Islet precursor cell (in vitro differentiated cells): ENCODE results near the gene ERN1.
A peak's percentile ranks its signal among the peaks of the same experiment; 100 is the strongest.
"Not testable (repeated sequence)": the region's sequence is repeated elsewhere in the genome, so short reads cannot be mapped to it uniquely, and the experiment has no call there.

Source experiments
- DNase-seq: peaks from one replicate; pipeline ENCODE4 v3.0.0-alpha.2; 2018

The ERN1 gene

GRCh38 chr17:64129765-64130558 lies at the start of gene ERN1:
TSS of gene ERN1 (minus strand) at chr17:64130144. CDS start at chr17:64130029, 115 bp downstream.
- DNase-seq = peak; percentile 98

GRCh38 chr17:64179024-64179423 lies 49.1 kb upstream of the ERN1 start:
- not testable (repeated sequence) for DNase-seq

DNA sequence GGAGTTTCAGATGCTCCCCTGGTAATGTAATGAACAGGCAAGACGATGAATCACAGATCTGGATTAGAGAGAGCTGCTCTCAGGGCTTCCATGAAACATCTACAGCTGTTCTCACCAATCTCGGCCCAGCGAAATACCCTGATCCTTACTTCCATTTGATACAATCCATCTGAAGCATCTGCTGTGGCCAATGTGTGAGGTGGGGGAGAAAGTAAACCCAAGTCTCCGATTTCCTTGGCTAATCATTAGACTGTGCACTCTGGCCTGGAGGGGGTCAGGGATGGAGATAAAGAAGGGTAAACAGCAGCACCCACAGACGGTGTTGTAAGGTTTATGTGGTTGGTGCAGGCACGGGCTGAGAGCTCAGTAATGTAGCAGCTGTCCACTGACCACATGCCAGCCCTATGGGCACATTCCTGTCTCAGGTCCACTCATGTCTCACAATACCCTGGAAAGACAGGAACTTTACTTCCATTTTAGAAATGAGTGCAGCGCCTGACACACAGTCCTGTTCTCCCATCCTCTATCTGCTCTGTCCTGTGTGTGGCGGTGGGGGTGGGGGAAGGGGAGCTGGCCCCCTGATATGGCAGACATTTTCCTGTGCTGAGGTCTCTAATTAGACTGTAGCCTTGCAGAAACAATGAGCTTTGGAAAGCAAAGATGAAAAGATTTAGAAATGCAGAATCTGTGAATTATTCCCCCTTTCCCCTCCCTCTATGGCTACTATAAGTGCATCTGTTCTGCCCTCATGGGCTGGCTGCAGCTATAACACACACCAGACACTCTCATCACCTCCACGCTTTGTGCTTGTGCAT lies 48.3 kb upstream of the ERN1 start:
- DNase-seq = no peak

DNA sequence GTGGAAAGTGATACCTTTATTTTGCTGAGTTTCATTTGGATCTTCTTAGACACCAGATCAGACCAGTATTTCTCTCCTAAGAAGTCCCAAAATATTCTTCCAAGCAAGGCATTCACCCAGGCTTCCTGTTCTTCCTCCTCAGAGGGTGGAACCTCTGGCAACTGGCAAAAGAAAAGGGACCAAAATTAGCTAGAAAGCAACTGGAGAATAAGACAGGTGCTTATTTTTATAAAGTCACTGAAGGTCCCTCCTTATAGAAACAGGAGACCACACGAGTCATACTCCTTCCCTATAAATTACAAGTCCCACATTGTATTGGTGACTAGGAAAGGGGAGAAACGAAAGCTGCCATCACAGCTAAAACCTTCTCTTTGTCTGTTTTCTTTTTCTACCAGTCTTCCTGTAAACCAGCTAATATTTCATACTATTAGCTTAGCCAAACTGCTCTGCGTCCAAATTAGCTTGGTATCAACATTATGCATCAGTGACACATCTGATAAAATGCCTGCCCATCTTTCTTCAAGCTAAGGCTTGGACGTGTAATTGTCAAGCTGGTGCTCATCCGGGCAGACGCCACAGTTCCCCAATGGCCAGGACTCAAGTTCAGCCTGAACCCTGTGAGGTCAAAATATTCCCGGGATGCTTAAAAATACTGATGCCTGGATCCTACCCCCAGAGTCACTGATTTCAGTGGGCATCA lies 47.5 kb upstream of the ERN1 start:
- no peak for DNase-seq

DNA sequence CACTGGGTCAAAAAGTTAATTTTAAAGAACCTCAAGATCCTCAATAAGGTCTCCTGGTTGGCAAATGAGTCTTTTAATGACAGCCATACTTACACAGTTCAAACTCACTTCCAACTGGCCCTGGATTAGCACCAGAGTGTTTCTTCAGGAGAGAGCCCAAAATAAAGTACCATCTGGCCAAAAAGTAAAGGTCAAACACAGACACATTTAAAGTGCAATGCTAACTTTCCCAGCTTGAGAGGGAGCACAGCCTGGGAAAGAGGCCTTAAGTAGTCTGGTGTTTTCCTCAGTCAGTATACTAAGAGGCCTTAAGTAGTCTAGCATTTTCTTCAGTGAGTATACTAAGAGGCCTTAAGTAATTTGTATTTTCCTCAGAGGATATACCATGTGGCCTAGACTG lies 46.6 kb upstream of the ERN1 start:
- no peak for DNase-seq

DNA sequence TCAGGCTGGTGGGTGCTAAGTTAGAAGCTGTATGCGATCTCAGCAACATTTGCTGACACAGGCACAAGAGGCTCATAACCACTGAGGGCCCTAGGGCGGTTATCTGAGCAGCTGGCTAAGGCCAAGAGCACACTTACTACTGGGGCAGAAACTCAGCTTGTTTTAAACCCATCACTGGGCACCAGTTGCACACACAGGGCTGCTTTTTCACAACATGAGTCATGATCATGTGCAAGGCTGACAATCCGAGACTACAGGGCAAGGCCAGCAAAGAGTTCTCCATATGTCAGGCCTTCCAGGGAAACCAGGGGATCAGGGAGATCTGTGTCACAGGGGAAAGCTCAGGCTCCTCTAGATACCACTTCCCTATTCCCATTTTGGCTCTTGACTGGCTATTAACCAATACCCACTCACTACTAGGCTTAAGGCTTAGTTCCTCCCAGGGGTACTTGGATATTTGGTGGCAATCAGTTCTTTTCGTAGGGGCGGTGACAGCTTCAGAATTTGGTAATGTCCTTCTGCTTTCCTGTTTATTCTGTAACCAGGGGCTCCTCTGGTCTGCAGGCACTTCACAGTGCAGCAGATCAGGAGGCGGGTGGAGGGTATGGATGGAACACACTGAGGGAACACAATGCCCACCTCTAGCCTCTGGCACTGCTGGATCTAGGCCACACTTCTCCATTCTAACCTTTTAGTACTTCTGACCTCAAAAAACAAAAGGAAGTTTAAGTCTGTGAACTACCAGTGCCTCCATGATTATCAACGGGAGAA lies 44.9 kb upstream of the ERN1 start:
- DNase-seq = no peak

GRCh38 chr17:64173646-64174045 lies 43.7 kb upstream of the ERN1 start:
- no peak for DNase-seq

GRCh38 chr17:64172510-64172909 lies 42.6 kb upstream of the ERN1 start:
- no peak for DNase-seq

GRCh38 chr17:64171041-64171440 lies 41.1 kb upstream of the ERN1 start:
- no peak for DNase-seq

DNA sequence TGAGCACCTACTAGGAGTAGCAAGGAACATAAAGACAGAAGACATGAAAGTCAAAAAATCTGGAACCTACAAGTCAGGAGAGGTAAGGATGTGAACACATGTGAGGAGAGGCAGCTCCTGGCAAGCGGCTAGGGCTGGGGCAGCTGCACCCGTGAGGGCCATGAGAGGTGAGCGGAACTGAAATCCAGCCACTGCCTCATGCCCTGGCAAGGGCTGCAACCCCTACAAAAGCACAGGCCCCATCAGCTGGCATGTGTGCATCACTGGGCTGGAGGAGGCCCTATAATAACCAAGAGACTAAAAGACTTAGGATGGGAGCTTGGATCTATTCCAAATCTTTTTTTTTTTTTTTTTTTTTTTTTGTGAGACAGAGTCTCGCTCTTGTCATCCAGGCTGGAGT lies 40.3 kb upstream of the ERN1 start:
- DNase-seq = no peak

- not testable (repeated sequence) for DNase-seq
These were observed 37.7 kb upstream of the ERN1 start for GRCh38 chr17:64167666-64168065.

GRCh38 chr17:64166876-64167275 lies 36.9 kb upstream of the ERN1 start:
- DNase-seq = no peak

DNA sequence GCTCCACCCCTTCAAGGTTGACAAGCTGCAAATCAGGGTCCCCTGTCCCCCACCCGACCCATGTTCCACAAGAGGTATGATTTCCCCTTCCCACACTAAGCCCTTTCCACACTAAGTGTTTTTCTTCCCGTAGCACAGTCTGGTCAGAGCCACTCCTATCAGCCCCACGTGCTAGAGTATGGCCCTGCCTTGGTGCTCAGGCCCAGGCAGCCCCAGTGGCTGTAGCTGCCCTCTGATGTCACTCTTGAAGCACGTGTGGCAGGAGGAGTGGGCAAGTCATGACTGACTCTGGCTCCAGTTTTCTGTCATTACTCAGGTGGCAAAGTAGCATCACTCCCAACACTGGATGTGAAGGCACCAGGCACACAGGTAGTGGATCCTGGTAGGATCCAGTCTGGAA lies 35.4 kb upstream of the ERN1 start:
- DNase-seq = no peak

DNA sequence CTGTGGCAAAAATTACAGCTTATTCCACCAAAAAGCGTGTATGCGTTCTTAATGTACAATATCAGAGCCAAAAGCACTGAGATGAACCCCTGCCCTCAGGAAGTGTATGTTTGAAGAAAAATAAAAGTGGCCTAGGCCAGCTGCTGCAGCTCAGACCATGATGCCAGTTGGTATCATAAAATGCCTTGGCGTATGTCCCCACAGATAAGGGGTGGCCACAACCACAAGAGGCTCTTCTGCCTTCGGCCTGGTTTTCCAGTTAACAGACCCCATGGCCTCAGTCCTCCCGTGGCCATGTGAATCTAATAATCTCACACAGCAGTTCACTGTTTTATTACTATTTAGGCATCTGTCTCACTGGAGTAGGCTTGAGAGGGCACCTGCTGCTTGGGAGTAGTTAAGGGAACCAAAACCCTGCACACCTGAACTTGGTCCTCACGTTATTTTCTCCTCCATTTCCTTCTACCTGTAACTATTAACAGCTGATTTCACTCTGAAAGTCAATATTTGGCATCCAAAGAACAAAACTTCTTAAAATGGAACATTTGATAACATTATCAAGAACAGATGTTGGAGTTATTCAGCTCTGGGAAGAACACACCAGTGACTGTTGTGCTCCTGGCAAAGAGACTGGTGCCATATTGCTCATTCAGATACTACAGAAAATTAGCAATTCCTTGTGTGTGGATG lies 34.8 kb upstream of the ERN1 start:
- no peak for DNase-seq

DNA sequence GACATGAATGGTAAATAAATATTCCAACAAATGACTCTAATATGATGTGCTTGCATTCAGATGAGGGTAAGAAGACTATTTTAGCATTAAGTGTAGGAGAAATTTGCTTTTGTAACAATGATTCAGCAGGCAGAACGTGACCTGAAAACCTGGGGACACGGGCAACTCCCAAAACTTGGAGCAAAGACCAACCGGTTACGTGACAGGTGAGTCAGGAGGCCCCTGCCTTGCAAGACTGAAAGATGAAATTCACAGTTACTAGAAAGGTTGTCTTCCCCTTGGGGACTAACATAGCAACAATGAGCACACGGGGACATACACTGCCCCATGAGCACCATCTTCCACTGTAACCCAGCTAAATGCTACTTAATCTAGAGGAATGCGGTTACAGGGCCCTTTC lies 33.5 kb upstream of the ERN1 start:
- DNase-seq = no peak

DNA sequence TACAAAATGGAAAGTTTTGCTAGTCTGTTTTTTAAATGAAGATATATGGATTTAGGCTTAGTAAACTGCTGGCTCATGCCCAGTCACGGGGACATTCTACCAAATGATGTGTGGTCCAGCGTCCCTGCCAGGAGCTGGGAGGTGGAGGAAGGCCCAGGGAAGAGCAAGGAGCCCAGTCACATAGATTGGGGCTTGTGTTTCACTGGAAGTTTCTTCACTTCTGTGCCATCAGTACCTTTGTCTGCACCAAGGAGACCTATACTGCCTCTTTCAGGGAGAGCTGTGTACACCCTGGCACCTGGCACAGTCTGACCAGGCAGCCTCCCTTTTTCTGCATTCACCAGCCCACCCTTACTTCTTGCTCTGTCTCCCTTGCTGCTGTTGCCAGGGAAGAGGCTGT lies 32.6 kb upstream of the ERN1 start:
- no peak for DNase-seq

DNA sequence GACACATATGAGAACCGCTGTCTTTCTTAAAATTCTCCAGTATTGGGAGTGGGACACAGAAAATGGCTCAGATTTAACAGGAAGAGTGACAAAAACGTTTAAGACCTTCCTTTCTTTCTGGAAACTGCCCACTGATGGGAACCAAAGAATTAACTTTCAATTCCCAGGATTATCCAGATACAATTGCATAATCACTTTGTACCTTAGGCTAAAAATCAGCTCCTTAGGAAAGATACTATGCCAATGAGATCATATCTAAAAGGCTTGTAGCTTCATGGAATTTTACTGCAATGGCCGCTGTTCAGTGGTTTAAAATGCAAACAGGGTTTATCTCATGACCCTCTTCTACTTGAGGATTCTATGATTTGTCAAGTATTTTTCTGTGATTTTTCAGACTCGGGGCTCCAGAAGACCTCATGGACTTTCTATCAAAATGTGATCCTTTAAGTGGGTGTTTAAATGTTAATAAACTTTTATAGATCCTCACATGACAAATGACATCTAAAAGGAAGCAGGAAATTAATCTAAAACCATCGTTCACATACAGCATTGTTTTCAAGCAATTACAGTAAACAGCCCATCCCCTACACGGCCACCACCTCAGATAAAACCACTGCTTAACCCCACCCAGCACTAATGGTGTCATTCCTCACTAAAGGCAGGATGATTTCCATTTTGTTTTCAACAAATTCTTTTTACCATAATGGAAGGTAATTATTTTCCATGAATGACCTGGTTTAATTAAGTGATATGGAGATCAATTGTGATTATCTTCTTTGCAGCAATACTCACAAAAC lies 31.6 kb upstream of the ERN1 start:
- DNase-seq = no peak

GRCh38 chr17:64160378-64160777 lies 30.4 kb upstream of the ERN1 start:
- no peak for DNase-seq

DNA sequence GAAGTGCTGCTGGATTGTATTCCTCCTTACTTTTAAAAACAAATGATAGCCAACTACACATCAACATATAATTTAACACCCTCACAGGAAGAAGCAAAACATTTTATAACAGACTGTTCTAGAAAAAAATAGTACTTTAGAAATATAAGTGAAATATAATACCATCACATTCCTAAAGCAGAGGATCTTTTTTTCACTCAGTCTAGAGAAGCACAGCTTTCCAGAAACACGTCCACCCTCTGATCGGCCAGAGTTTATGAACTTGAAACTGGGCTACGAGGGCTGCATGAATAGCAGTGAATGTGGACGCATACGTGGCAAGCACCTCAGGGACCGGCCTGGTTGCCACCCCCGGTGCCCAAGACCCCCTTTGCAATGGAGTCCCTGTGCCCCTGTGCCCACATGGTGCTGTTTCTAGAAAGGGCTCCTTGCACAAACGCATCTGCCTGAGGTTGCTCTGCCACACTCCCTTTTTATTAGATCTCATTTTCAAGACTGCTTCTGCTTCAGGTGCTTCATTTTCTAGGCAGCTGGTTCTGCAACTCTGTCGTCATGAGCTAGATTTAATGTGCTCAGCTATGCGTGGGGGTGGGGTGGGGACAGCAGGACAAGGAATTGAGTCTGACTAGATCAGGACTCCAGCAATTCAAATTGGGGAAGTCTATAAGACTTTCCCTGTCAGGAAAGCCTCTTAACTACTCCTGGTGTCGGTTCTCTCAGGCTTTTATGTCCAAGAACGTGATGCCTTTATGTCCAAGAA lies 29.1 kb upstream of the ERN1 start:
- peak; percentile 80 for DNase-seq

DNA sequence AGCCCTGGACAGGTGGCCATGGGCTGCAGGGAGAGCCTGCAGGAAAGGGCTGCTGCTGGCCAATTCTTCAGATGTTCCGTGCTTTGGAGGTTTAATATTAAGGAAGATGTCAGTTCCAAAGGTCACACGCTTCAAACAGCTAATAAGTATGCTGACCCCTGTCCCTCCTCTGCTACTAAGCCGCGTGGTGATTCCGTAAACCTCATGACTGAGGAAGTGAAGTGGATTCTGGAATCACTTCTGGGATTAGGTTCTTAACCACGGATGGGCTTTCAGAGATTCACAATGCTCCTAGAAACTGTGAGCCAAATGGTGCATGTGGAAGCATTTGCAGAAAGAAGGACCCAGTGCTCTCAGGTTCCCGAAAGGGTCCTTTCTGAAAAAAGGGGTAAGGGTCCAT lies 28.5 kb upstream of the ERN1 start:
- no peak for DNase-seq
